Right cardiac atrium (tissue), 5 donors: ENCODE data around the gene CNTN5. TPM values are rescaled to one million over a fixed set of nuclear protein-coding genes. Genes with fewer than 3 reads are reported as not detected.

Experiments
- ATAC-seq, 2 donors: fragments of 200-7000 bp; cut with Tn5 transposase; one replicate each; pipeline versions ENCODE4 v1.8.0 to v1.9.1; 2020; ENCODE audit warnings: moderate library complexity in 2 of 2, mild to moderate bottlenecking in 1 of 2
- DNase-seq, 3 donors: peaks; one replicate each; pipeline ENCODE4 v3.0.0-alpha.2; 2020
- H3K27ac ChIP-seq: one replicate; pipeline ENCODE4 v1.5.1; 2013; ENCODE audit warnings: mild to moderate bottlenecking, low read length, control low read depth, moderate library complexity
- H3K27me3 ChIP-seq: one replicate; pipeline ENCODE4 v1.6.1; 2013; ENCODE audit not compliant: control insufficient read depth, insufficient read depth
- H3K4me1 ChIP-seq: one replicate; pipeline ENCODE4 v1.6.1; 2013; ENCODE audit warnings: low read length; ENCODE audit not compliant: control insufficient read depth, insufficient read depth
- H3K4me3 ChIP-seq: one replicate; pipeline ENCODE4 v1.5.1; 2013; ENCODE audit warnings: low read length, control low read depth
- H3K9me3 ChIP-seq: one replicate; pipeline ENCODE4 v1.6.1; 2013; ENCODE audit warnings: low read length; ENCODE audit not compliant: control insufficient read depth
- WGBS: extraction: QIAGEN DNeasy Blood & Tissue Kit; methylation state at CpG from one replicate; pipeline ENCODE4 v1.1.7; 2013; 5-methylcytosine and 5-hydroxymethylcytosine counted together
- intact Hi-C, 4 donors: fragments of 100-400 bp; cut with DNase I; formaldehyde crosslinking; loops; one replicate each; pipeline versions ENCODE4 v1.11.0 to v1.14.0; 2022 to 2023
- polyA plus RNA-seq: library from polyadenylated mRNA; stranded (reverse); fragments of 200-250 nt; gene quantifications from one replicate; pipeline ENCODE4 v1.2.3, GENCODE V29; 2013
- total RNA-seq, 4 donors: library from RNA; stranded (reverse); fragmentation: NEBNext Ultra II Directional; extraction: Animal tissue kit (Norgen Biotek cat#: 25700); gene quantifications; one replicate each; pipeline ENCODE4 v1.2.1, GENCODE V29; 2021
- donor health status: healthy with polysubstance abuse.
- donor health status: DM: no; HTN: yes; CAD: no.
- donor health status: DM: no; HTN: no; CAD: no.
- donor health status: DM: no; HTN: yes; CAD: no; lungs with severe emphysema.
- donor health status: DM: yes; HTN: yes; CAD: no.

Gene CNTN5
- total and polyA plus RNA-seq, 5 donors, result under 0.01 to 0.09 (median 0.08) TPM; not detected in 2

- ATAC-seq, result no peak
- no peak for DNase-seq
- Histone ChIP-seq H3K9me3 (no peaks in the 10 kb centered on the region), H3K27me3 (no peaks in the 10 kb centered on the region), H3K4me3 (no peak overlapping the region), H3K4me1 (no peaks in the 10 kb centered on the region), H3K27ac (no peak overlapping the region)
- 89% methylated on average over 2 of the region's 2 CpGs for WGBS
- intact Hi-C loops, result no loop called here
Observed at GRCh38 chr11:99509863-99510262, 489.1 kb downstream of the CNTN5 start.

DNA sequence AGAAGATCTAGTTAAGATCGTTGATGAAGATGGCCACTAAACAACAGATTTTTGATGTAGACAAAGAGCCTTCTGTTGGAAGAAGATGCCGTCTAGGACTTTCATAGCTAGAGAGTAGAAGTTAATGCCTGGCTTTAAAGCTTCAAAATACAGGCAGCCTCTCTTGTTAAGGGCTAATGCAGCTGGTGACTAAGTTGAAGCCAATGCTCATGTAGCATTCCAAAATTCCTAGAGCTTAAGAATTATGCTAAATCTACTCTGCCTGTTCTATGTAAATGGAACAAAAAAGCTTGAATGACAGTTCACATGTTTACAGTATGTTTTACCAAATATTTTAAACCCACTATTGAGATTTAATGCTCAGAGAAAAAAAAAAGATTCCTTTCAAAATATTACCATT, 492.6 kb downstream of the CNTN5 start:
- no peak for ATAC-seq
- Histone ChIP-seq H3K27me3 (no peaks in the 10 kb centered on the region), H3K4me1 (no peaks in the 10 kb centered on the region), H3K27ac (no peak overlapping the region), H3K4me3 (no peak overlapping the region), H3K9me3 (no peaks in the 10 kb centered on the region)
- intact Hi-C loops, result no loop called here
- DNase-seq, result no peak
- 80% methylated on average over 2 of the region's 2 CpGs for WGBS

GRCh38 chr11:99519095-99519494, 498.3 kb downstream of the CNTN5 start:
- no peak for DNase-seq
- Histone ChIP-seq H3K9me3 (no peaks in the 10 kb centered on the region), H3K4me1 (no peaks in the 10 kb centered on the region), H3K27ac (no peak overlapping the region), H3K4me3 (no peak overlapping the region), H3K27me3 (no peaks in the 10 kb centered on the region)
- ATAC-seq, result no peak
- intact Hi-C loops, result no loop called here
- WGBS, result 66% methylated on average over 2 of the region's 2 CpGs

DNA sequence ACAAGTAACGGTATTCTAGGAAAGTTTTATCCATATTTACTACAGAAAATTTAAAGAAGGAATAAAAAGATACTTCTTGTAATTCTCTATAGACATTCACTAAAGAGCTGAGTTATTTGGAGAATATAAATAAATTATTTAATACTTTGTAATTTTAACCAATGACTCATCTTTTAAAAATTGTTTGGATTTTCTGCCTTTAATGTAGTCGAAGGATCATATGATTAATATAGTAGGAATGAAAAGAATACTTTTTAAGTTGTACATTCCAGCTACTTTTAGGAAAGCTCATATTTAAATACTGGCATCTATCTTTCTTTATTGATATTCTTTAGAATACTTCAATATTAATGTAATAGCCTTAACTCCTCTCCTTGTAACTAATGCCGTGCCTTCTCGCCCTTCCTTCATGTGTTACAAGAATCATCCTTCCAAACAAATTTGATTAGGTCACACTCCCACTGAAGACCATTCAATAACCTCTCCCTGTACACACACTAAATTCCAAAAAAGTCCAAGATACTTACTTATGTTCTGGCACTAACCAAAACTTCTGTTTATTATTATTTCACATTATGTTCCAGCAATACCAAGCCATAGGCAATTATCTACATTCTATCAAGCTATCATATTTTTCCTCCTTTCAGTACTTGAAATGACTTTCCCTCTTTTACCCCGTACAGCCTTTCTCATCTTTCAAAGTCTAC, 501.9 kb downstream of the CNTN5 start:
- Histone ChIP-seq H3K27ac (no peak overlapping the region), H3K9me3 (no peaks in the 10 kb centered on the region), H3K4me1 (no peaks in the 10 kb centered on the region), H3K27me3 (no peaks in the 10 kb centered on the region), H3K4me3 (no peak overlapping the region)
- WGBS, result 82% methylated on average over 5 of the region's 5 CpGs
- DNase-seq (no peak), ATAC-seq (no peak)
- intact Hi-C loops, result no loop called here

DNA sequence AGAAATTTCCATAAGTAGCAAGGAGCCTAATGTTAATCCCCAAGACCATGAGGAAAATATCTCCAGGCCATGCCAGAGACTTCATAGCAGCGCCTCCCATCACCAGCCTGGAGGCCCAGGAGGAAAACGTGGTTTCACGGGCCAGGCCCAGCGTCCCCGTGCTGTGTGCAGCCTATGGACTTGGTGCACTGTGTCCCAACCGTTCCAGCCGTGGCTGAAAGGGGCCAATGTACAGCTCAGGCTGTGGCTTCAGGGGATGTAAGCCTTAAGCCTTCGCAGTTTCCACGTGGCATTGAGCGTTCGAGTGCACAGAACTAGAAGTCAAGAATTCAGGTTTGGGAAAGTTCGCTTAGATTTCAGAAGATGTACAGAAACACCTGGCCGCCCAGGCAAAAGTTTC, 510.7 kb downstream of the CNTN5 start:
- Histone ChIP-seq H3K27me3 (no peaks in the 10 kb centered on the region), H3K4me1 (no peaks in the 10 kb centered on the region), H3K27ac (no peak overlapping the region), H3K9me3 (no peaks in the 10 kb centered on the region), H3K4me3 (no peak overlapping the region)
- no peak for ATAC-seq
- WGBS, result 86% methylated on average over 13 of the region's 13 CpGs
- intact Hi-C loops, result no loop called here
- peak in 1 of 3 donors; percentile 30 for DNase-seq

DNA sequence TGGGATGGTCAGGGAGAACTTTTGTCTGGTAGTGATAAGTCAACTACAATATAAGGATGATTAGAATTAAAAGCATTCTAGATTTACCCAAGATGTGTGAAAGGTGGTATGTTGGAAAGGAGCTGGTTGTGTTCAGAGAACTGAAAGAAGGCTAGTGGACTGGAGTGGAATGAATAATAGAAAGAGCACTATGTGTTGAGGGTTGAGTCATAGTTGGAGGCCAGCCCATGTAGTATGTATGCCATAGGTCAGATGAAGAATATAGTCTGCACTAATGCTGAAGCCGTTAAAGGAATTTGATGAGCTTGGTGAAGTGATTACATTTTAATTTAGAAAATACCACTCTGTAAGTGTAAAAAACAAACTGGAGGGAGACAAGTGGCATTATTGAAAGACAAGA, 514.1 kb downstream of the CNTN5 start:
- no peak overlapping the region for H3K4me3 ChIP-seq
- DNase-seq, result no peak
- no peaks in the 10 kb centered on the region for H3K9me3 ChIP-seq
- H3K27ac ChIP-seq, result no peak overlapping the region
- no peak for ATAC-seq
- intact Hi-C loops, result no loop called here
- WGBS, result 66% methylated on average over 1 of the region's 1 CpG
- no peaks in the 10 kb centered on the region for H3K27me3 ChIP-seq
- no peaks in the 10 kb centered on the region for H3K4me1 ChIP-seq

- Histone ChIP-seq H3K4me3 (no peak overlapping the region), H3K27ac (no peak overlapping the region), H3K27me3 (no peaks in the 10 kb centered on the region), H3K4me1 (no peaks in the 10 kb centered on the region), H3K9me3 (no peaks in the 10 kb centered on the region)
- no peak for ATAC-seq
- WGBS, result 78% methylated on average over 1 of the region's 1 CpG
- intact Hi-C loops, result no loop called here
- DNase-seq, result no peak
Observed at GRCh38 chr11:99535406-99535805, 514.7 kb downstream of the CNTN5 start.

DNA sequence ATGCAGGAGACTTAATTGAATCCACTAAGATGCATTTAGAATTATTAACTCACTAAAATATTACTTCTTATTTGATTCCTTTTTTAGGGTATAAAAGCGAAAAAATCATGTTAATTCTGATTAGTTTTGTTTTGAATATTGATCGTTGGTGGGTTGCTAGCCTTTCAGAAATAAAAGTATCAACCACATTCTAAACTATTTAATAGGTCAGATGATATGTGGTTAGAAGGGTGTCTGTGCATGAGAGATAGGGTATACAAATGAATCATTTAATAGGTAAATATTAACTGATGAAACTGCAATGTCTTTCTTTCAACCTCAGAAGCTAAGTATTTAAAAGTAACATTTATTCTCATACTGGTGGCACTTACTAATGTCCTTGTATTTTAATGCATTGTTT, 515.1 kb downstream of the CNTN5 start:
- Histone ChIP-seq H3K4me1 (no peaks in the 10 kb centered on the region), H3K4me3 (no peak overlapping the region), H3K9me3 (no peaks in the 10 kb centered on the region), H3K27ac (no peak overlapping the region), H3K27me3 (no peaks in the 10 kb centered on the region)
- intact Hi-C loops, result no loop called here
- DNase-seq (no peak), ATAC-seq (no peak)
- WGBS, result 54% methylated on average over 2 of the region's 2 CpGs

DNA sequence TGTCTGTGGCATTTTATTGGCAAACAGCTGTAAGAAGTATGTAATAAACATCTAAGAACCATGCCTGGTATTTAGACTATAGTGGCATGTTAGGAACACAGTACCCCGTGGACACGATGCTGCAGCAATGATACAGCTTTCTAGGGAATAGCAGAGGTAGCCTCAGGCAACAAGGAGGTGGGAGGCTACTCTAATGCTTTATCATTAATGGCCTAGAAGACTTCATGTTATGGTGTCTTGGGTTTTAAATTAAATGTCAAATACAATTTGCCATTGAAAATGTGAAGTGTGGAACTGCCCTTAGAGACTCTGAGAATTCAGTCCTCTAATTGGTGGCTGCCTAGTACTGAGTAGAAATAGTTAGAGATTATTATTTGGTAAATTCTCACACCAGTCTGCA, 516.9 kb downstream of the CNTN5 start:
- ATAC-seq, result no peak
- intact Hi-C loops, result no loop called here
- WGBS, result 80% methylated on average over 2 of the region's 2 CpGs

GRCh38 chr11:99545616-99546015, 524.9 kb downstream of the CNTN5 start:
- Histone ChIP-seq H3K27ac (no peak overlapping the region), H3K4me3 (no peak overlapping the region), H3K27me3 (no peaks in the 10 kb centered on the region), H3K4me1 (no peaks in the 10 kb centered on the region), H3K9me3 (no peaks in the 10 kb centered on the region)
- DNase-seq (no peak), ATAC-seq (no peak)
- intact Hi-C loops, result no loop called here
- WGBS, result 80% methylated on average over 4 of the region's 4 CpGs

More for the DNA sequence above, 516.9 kb downstream of the CNTN5 start:
- Histone ChIP-seq H3K4me3 (no peak overlapping the region), H3K9me3 (no peaks in the 10 kb centered on the region), H3K27me3 (no peaks in the 10 kb centered on the region), H3K27ac (no peak overlapping the region), H3K4me1 (no peaks in the 10 kb centered on the region)
- no peak for DNase-seq

DNA sequence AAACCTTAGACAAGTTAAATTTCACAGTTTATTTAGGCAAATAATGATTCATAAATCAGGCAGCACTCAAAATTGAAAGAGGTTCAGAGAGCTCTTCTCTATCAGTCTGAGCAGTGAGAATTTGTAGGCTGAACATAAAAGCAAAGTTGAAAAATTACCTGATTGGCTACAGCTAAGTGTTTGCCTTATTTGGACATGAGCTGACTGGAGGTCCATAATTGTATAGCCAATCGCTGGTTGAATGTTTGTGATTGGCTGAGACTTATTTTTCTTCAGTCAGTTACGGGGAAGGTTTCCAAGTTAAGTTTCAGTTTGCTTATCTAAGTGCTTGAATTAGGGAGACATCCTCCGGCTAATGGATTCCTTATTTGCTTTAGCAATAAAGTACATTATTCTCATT, 527.5 kb downstream of the CNTN5 start:
- intact Hi-C loops, result no loop called here
- H3K4me3 ChIP-seq, result no peak overlapping the region
- 78% methylated on average over 3 of the region's 3 CpGs for WGBS
- ATAC-seq, result no peak
- DNase-seq, result no peak
- H3K9me3 ChIP-seq, result no peaks in the 10 kb centered on the region
- no peaks in the 10 kb centered on the region for H3K4me1 ChIP-seq
- no peaks in the 10 kb centered on the region for H3K27me3 ChIP-seq
- H3K27ac ChIP-seq, result no peak overlapping the region
